GM12878 (cell line): ENCODE measurements around the gene TTC23. TPM values are rescaled to one million over a fixed set of nuclear protein-coding genes. Genes with fewer than 3 reads are reported as not detected.

Experiments used
- ASH2L ChIP-seq: fragments of 300-600, 200-600 bp; sonication (generic); IDR thresholded peaks from 2 replicates; pipeline ENCODE4 v1.6.1; 2017; ENCODE audit warnings: low read depth, mild to moderate bottlenecking, borderline replicate concordance
- CBFB ChIP-seq: IDR thresholded peaks from 2 replicates; pipeline ENCODE4 v1.6.1; 2016; ENCODE audit warnings: antibody characterized with exemption, low read depth
- GATAD2B ChIP-seq: fragments of 450-650 bp; conservative IDR thresholded peaks from 2 replicates; pipeline ENCODE4 v1.6.1; 2017; ENCODE audit warnings: low read depth, mild to moderate bottlenecking, moderate library complexity
- KAT2A ChIP-seq: conservative IDR thresholded peaks from 2 replicates; pipeline ENCODE4 v1.6.1; 2011; ENCODE audit warnings: low read depth, low read length; ENCODE audit not compliant: control insufficient read depth
- MEF2B ChIP-seq: fragments of 450-650 bp; IDR thresholded peaks from 2 replicates; pipeline ENCODE4 v1.6.1; 2018; ENCODE audit warnings: mild to moderate bottlenecking, moderate library complexity; ENCODE audit not compliant: partially characterized antibody, poor library complexity, severe bottlenecking
- MYC ChIP-seq: IDR thresholded peaks from 2 replicates; pipeline ENCODE4 v1.6.1; 2011; ENCODE audit warnings: mild to moderate bottlenecking, low read length, moderate library complexity, inconsistent platforms; ENCODE audit not compliant: insufficient read depth, insufficient replicate concordance, insufficient read length, severe bottlenecking
- NFIC ChIP-seq: IDR thresholded peaks from 2 replicates; pipeline ENCODE4 v1.6.1; 2012; ENCODE audit warnings: low read depth, mild to moderate bottlenecking, inconsistent platforms, low read length, moderate library complexity
- NFXL1 ChIP-seq: fragments of 450-650 bp; IDR thresholded peaks from 2 replicates; pipeline ENCODE4 v1.6.1; 2017; ENCODE audit warnings: antibody characterized with exemption, mild to moderate bottlenecking, borderline replicate concordance
- NR2C1 ChIP-seq: fragments of 450-650 bp; IDR thresholded peaks from 2 replicates; pipeline ENCODE4 v1.6.1; 2017; ENCODE audit warnings: antibody characterized with exemption, mild to moderate bottlenecking, moderate library complexity
- POU2F2 ChIP-seq: IDR thresholded peaks from 3 replicates; pipeline ENCODE4 v1.6.1; 2011; ENCODE audit warnings: low read depth, mild to moderate bottlenecking, low read length, borderline replicate concordance
- RBBP5 ChIP-seq: fragments of 200-600 bp; sonication (generic); conservative IDR thresholded peaks from 2 replicates; pipeline ENCODE4 v1.6.1; 2016
- RCOR1 ChIP-seq: conservative IDR thresholded peaks from 2 replicates; pipeline ENCODE4 v1.6.1; 2012; ENCODE audit warnings: low read depth, low read length, improper control_type of control experiment
- SMAD5 ChIP-seq: IDR thresholded peaks from 2 replicates; pipeline ENCODE4 v1.6.1; 2016; ENCODE audit warnings: antibody characterized with exemption, low read depth
- polyA plus RNA-seq, 11 experiments: library from polyadenylated mRNA; depleted of rRNA in 4 of 11; unstranded in 6 of 11; stranded (reverse) in 5 of 11; fragments of >200 nt; fragmentation: Nextera tagmentation in 4 of 11; fragmentation: Illumina TruSeq in 1 of 11; extraction: Ambion mirVana in 4 of 11; extraction: Trizol in 1 of 11; gene quantifications; 1 replicate in 1 of 11; 2 replicates in 10 of 11; pipeline versions ENCODE4 v1.2.1 to v1.2.3, GENCODE V29; 2011 to 2016; ENCODE audit warnings: inconsistent platforms in 2 of 11, missing spikeins in 2 of 11, low read depth in 1 of 11
- total RNA-seq, 4 experiments: library from RNA; depleted of rRNA in 3 of 4; stranded (reverse); fragments of >200 nt in 3 of 4; fragmentation: Illumina TruSeq in 1 of 4; extraction: Trizol in 1 of 4; gene quantifications; 2 replicates each; pipeline versions ENCODE4 v1.2.1 to v1.2.3, GENCODE V29; 2013 to 2021
- TF ChIP-seq, protein P1 (sequence below): IDR thresholded peaks from 2 replicates; pipeline ENCODE4 v1.6.1; 2012; ENCODE audit warnings: improper control_type of control experiment, low read depth, low read length; ENCODE audit not compliant: insufficient replicate concordance
- TF ChIP-seq, protein P2 (sequence below): fragments of 450-650 bp; IDR thresholded peaks from 2 replicates; pipeline ENCODE4 v1.6.1; 2014; ENCODE audit warnings: mild to moderate bottlenecking
- TF ChIP-seq, protein P3 (sequence below): fragments of 450-650 bp; IDR thresholded peaks from 2 replicates; pipeline ENCODE4 v1.6.1; 2017; ENCODE audit warnings: low read depth, mild to moderate bottlenecking, moderate library complexity
- TF ChIP-seq, protein P4 (sequence below): IDR thresholded peaks from 2 replicates; pipeline ENCODE4 v1.6.1; 2012; ENCODE audit warnings: mild to moderate bottlenecking, low read depth, low read length

The TTC23 gene
- total and polyA plus RNA-seq, 10 of the 15 experiments (the other 5 are each of a cell fraction or from before 2014, with no cell fraction given), result 1.2 to 9.0 (median 6.5) TPM

DNA sequence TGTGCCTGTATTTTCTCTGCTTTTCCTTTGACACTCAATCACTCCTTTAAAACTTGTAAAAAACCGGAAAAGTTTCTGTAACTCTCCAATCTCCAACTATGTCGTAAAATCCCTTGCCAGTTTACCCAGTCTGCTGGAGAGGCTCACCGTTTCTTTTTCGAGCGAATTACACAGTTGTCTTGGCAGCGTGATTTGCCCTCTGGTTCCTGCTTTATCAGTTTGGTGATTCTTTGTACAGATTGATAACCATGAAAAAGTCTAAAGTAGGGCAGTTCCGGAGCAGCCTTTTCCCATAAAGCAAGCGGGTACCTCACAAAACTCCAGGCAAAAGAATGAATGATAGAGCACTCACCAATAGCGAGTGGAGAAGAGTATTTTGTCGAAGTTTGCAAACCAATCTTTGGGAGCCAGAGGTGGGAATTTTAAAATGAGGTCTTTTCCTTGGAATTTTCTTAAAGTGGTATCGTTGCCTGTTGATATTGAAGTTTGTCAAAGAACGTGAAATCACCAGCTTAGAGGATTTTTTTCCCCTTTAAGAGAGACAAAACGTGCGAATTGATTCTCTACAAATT, at the start of gene TTC23 (continued):
- TF ChIP-seq, protein P1, sequence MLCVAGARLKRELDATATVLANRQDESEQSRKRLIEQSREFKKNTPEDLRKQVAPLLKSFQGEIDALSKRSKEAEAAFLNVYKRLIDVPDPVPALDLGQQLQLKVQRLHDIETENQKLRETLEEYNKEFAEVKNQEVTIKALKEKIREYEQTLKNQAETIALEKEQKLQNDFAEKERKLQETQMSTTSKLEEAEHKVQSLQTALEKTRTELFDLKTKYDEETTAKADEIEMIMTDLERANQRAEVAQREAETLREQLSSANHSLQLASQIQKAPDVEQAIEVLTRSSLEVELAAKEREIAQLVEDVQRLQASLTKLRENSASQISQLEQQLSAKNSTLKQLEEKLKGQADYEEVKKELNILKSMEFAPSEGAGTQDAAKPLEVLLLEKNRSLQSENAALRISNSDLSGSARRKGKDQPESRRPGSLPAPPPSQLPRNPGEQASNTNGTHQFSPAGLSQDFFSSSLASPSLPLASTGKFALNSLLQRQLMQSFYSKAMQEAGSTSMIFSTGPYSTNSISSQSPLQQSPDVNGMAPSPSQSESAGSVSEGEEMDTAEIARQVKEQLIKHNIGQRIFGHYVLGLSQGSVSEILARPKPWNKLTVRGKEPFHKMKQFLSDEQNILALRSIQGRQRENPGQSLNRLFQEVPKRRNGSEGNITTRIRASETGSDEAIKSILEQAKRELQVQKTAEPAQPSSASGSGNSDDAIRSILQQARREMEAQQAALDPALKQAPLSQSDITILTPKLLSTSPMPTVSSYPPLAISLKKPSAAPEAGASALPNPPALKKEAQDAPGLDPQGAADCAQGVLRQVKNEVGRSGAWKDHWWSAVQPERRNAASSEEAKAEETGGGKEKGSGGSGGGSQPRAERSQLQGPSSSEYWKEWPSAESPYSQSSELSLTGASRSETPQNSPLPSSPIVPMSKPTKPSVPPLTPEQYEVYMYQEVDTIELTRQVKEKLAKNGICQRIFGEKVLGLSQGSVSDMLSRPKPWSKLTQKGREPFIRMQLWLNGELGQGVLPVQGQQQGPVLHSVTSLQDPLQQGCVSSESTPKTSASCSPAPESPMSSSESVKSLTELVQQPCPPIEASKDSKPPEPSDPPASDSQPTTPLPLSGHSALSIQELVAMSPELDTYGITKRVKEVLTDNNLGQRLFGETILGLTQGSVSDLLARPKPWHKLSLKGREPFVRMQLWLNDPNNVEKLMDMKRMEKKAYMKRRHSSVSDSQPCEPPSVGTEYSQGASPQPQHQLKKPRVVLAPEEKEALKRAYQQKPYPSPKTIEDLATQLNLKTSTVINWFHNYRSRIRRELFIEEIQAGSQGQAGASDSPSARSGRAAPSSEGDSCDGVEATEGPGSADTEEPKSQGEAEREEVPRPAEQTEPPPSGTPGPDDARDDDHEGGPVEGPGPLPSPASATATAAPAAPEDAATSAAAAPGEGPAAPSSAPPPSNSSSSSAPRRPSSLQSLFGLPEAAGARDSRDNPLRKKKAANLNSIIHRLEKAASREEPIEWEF, result no peak
- TF ChIP-seq KAT2A, result no peak
- TF ChIP-seq, protein P2, sequence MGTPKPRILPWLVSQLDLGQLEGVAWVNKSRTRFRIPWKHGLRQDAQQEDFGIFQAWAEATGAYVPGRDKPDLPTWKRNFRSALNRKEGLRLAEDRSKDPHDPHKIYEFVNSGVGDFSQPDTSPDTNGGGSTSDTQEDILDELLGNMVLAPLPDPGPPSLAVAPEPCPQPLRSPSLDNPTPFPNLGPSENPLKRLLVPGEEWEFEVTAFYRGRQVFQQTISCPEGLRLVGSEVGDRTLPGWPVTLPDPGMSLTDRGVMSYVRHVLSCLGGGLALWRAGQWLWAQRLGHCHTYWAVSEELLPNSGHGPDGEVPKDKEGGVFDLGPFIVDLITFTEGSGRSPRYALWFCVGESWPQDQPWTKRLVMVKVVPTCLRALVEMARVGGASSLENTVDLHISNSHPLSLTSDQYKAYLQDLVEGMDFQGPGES, result no peak
- no peak for TF ChIP-seq NFXL1
- no peak for TF ChIP-seq MYC
- TF ChIP-seq GATAD2B, result no peak
- no peak for TF ChIP-seq RCOR1
- TF ChIP-seq ASH2L, result 0 out of 2 replicates have a peak, but pooled peaks have one; percentile 80
- TF ChIP-seq SMAD5, result no peak
- TF ChIP-seq CBFB, result no peak
- TF ChIP-seq, protein P3, sequence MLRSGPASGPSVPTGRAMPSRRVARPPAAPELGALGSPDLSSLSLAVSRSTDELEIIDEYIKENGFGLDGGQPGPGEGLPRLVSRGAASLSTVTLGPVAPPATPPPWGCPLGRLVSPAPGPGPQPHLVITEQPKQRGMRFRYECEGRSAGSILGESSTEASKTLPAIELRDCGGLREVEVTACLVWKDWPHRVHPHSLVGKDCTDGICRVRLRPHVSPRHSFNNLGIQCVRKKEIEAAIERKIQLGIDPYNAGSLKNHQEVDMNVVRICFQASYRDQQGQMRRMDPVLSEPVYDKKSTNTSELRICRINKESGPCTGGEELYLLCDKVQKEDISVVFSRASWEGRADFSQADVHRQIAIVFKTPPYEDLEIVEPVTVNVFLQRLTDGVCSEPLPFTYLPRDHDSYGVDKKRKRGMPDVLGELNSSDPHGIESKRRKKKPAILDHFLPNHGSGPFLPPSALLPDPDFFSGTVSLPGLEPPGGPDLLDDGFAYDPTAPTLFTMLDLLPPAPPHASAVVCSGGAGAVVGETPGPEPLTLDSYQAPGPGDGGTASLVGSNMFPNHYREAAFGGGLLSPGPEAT, result peak; percentile 60; the same call in 1 of the 2 replicates
- no peak for TF ChIP-seq NFIC
- TF ChIP-seq, protein P4, sequence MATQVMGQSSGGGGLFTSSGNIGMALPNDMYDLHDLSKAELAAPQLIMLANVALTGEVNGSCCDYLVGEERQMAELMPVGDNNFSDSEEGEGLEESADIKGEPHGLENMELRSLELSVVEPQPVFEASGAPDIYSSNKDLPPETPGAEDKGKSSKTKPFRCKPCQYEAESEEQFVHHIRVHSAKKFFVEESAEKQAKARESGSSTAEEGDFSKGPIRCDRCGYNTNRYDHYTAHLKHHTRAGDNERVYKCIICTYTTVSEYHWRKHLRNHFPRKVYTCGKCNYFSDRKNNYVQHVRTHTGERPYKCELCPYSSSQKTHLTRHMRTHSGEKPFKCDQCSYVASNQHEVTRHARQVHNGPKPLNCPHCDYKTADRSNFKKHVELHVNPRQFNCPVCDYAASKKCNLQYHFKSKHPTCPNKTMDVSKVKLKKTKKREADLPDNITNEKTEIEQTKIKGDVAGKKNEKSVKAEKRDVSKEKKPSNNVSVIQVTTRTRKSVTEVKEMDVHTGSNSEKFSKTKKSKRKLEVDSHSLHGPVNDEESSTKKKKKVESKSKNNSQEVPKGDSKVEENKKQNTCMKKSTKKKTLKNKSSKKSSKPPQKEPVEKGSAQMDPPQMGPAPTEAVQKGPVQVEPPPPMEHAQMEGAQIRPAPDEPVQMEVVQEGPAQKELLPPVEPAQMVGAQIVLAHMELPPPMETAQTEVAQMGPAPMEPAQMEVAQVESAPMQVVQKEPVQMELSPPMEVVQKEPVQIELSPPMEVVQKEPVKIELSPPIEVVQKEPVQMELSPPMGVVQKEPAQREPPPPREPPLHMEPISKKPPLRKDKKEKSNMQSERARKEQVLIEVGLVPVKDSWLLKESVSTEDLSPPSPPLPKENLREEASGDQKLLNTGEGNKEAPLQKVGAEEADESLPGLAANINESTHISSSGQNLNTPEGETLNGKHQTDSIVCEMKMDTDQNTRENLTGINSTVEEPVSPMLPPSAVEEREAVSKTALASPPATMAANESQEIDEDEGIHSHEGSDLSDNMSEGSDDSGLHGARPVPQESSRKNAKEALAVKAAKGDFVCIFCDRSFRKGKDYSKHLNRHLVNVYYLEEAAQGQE, result no peak
- TF ChIP-seq MEF2B, result no peak
- no peak for TF ChIP-seq POU2F2
- TF ChIP-seq RBBP5, result 0 out of 2 replicates have a peak, but pooled peaks have one; percentile 57
- TF ChIP-seq NR2C1, result no peak
